Central memory CD4-positive, alpha-beta T cell (primary cell): ENCODE results near the gene FAM193A.
"Not testable (repeated sequence)": the region's sequence is repeated elsewhere in the genome, so short reads cannot be mapped to it uniquely, and the experiment has no call there.

Source experiments
- DNase-seq: peaks from one replicate; pipeline ENCODE4 v3.0.0; 2022

Gene FAM193A

DNA sequence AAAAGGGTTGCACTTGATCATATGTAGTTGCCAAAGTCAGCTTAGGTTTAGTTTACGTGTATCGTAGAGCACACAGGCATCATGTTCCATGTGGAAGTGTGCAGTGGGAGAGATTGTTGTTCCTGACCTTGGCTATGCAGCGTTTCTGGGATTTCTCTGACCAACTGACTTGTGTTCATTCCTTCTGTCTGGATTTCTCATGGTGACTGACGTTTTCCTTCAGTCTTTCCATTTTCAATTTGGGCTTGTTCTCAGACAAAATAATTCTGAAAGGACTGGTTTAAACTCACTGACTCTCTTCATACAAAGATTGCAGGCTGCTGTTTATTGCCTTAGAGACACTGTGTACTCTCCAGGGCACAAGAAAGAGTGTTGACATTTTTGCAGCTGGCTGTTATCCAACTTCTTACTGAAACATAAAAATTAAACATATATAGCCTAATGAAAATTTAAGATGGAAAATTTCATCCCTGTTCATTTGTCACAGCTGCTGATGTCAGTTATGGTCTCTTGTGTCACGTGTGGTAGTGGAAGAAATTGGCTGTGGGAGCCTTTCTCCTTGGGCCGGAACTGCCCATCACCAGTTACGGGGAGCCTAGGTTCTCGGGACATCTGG, 124.3 kb downstream of the FAM193A start:
- DNase-seq, result no peak

DNA sequence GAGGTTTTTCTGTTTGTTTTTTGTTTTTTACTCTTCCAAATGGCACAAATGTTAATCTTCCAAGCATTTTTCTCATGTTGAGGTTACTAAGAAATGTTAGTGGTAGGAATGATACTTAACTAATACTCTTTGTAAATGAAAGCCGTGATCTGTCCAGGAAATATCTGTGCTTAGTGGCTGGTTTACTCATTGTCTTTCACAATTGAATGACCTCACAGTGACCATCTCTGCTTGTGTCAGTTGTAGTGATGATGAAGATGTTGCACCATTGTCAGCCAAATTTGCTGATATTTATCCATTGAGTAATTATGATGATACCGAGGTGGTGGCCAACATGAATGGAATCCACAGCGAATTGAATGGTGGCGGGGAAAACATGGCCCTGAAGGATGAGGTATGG, 126.2 kb downstream of the FAM193A start:
- no peak for DNase-seq

DNA sequence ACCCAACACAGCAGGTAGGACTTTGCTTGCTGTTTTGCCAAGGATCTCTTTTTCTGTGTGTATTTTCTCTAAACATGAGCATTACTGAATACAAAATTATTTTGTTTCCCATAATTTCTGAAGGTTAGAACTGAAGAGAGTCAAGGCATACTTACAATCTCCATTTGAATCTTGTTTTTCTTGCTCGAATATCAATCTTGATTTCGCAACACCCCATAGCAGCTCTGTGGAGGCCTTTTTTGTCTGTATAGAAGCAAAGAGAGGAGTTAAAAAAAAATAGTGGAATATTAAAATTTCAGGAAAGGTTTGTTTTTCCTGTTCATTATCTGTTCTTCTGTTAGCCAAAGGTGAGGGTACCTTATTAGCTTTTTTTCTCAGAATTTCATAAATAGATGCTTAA, 126.8 kb downstream of the FAM193A start:
- DNase-seq, result no peak

DNA sequence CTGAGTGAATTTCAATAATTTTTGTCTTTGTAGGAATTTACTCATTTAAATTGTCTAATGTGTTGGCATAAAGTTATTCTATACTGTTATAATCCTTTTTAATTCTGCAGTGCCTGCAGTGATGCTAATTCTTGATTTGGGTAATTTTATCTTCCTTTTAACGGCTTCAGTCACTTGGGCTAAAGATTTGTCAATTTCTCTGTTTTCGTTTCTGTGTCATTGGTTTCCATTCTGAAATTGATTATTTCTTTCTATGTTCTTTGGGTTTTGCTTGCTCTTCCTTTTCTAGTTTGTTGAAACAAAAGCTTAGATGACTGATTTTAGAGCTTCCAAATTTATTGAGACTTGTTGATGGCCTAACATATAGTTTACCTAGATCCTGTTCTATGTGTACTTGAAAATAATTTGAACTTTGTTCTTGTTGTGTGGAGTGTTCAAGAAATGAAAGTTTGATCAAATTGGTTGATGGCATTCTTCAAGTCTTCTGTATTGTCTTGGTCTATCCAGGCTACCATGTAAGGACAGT, 130.3 kb downstream of the FAM193A start:
- no peak for DNase-seq

DNA sequence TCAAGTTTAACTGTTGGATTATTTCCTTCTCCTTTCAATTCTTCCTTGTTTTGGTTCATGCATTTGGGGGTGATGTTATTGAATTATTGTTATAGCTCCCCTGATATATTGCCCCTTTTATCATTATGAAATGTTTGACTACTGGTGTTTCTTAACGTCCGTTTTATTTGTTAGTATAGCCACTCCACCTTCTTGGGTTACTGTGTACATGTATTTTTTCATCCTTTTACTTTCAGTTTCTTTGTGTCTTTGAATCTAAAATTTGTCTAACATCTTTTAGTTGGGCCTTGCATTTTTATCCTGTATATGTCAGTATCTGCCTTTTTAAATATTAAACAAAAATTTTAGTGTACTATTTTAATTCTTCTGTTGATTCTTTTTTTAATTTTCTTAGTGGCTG, 131.0 kb downstream of the FAM193A start:
- DNase-seq, result no peak

DNA sequence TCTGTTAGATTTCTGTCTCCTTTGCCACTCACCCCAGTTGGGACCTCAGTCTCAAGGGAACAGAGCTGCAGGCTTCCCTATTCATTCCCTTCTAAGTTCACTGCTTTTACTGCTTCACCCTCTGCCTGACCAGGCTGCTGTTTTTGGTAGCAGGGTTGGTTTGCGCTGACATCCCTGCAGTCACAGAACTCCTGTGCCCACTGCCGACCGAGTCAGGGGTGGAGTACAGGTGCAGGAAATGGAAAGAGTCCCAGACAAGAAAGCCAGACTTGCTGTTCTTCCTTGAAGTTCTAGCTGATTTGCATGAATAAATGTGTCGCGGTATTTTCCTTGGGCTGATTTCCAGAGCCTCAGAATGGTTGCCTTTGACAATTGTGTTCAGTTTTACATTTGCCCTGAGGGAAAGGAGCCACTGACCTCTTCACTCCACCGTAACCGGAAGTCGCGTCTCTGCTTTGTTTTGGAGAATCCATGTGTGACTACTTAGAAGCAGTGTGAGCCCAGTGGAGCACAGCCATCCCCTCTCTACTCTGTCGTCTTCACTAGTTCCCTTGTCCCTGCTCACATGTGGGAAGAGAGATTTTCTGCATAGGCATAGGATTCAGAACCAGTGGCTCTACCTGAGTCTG, 134.9 kb downstream of the FAM193A start:
- no peak for DNase-seq

DNA sequence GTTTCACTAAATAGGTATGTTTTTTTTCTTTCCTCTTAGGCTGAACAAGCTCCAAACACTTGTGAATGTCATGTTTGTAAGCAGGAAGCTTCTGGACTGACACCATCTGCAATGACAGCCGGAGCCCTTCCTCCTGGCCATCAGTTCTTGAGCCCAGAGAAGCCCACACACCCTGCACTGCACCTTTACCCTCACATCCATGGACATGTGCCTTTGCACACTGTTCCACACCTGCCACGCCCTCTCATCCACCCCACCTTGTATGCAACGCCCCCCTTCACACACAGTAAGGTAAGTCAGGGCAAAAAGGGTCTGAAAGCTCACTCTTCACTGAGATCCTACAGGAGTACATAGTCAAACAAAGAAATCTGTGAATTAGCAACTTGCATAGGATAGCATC, 135.6 kb downstream of the FAM193A start:
- no peak for DNase-seq

DNA sequence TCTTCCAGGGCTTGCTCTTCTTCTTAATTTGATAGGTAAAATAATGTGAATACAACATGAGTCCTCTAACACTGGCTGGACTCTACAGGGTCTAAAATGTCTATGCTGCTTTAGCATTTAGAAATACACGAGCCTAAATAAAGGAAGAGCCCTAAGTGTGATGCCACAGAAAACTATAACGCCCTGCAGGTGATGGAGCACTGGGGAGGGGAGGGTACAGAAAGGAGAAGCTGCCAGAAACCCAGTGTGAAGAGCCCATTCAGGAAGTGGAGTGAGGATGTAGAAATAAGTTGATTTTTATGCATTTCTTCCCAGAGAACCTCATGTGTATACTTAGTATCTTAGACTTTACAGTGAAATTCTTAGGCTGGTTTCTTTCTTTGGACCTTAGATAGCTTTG, 136.3 kb downstream of the FAM193A start:
- DNase-seq, result no peak

DNA sequence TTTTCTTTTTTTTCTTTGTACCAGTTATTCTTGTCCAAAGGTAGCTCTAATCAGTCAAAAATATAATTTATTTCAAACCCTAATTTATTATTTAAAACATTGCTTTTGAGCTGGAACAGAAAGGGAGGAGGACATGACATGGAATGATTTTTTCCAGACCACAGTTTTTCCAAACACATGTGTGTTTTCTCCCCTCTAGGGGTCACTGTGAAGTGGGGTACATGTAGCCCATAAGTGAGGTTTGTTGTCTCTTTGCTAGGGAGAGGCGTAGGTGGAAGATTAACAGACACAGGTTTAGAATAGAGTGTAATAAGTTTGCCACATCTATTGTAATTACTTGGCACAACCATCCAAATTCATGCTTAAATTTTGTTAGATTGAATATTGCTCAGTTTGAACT, 136.7 kb downstream of the FAM193A start:
- DNase-seq, result no peak

DNA sequence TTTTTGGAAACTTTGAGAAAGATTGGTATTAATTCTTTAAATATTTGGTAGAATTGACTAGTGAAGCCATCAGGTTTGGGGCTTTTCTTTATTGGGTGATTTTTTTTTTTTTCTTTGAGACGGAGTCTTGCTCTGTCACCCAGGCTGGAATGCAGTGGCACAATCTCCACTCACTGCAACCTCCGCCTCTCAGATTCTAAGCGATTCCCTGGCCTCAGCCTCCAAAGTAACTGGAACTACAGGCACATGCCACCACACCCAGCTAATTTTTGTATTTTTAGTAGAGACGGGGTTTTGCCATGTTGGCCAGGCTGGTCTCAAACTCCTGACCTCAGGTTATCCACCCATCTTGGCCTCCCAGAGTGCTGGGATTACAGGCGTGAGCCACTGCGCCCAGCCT, 143.3 kb downstream of the FAM193A start:
- DNase-seq, result not testable (repeated sequence)

DNA sequence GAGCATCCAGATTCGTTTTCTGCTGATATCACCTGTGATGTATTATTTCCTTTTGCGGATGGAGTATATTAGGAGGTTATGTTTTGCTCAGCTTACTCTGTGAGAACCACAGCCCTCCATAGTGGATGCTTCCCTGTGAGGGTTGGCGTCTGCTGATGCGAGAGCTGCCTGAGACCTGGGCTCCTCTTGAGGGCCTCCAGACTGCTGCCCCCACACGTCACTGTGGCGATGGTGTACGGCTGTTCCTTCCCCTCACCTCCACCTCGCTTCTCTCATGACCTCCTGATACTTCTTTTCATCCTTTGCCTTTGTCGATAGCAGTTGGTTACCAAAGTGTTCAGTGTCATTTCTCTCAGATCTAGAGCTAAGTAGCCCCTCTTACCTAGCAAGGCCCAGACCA, 148.0 kb downstream of the FAM193A start:
- no peak for DNase-seq

DNA sequence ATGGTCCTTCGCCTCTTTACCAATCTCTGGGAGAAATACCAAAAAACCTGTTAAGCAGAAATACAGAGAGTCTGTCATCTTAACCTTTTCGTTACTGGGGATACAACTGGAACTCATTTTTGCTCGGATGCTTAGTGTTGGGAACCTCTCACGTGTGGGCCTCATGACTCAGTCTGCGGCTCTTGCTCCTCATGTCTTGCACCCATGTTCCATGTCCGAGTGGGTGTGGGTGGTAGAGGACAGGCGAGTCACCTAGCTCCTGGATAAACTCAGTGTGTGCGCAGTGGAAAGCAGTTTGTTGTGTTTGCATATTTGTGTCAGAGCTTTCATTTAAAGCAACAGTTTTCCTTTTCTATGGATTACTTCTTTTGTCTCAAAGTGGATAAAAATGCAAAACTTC, 149.1 kb downstream of the FAM193A start:
- no peak for DNase-seq

DNA sequence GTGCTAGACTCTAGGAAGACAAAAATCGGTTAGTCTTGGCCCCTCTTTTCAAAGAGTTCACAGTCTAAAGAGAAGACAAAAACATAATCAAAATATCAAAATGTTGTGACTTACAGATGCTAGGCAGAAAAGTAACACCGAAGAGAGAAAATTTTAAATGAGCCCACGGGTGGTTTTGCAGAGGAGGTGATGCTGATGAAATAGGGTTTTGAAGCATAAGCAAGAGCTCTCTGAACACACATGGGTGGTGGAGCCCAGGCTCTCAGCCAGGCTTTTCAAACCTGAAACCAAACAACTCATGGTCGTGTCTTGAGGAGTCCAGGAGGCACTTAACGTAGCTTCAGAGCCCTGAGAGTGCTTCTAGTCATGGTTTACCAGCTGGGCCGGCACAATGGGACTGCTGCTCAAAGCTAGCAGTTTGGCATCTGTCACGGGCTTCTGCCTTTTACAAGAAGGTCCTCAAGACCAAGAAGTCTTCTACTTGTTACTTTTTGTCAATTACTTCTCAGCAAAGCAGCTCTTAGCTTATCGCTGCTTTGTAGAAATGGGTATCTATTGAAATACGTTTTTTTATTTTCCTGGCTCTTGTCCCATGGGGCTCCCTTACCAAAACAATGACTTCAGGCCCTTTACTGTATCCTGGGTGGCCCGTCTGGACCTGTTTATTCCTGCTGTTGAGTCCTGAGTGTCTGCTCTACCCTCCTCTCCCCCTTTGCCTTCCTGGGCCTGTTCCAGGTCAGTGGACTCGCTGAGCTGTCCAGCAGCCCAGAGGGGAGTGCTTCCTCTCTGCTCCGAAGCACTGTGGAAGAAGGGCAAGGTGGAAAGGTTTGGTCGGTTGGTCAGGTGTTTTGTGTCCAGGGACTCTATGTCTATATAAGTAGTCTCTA, 150.2 kb downstream of the FAM193A start:
- DNase-seq, result no peak

DNA sequence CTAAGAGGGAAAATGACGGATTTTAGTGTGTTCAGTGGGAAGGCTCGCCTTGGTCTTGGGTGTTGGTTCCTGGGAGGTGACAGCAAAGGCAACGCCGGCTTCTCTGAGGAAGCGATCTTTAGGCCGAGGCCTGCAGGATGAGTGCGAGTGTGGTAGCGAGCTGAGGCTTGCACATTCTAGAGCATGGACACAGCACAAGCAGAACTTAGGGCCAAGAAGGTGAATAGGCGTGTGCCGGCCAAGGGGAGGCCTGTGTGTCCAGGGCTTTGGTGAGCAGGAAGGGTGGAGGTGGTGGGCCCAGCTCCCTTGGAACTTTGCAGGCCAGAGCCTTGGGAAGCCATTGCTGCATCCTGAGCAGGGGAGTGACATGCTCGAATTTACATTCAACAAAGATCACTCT, 151.8 kb downstream of the FAM193A start:
- DNase-seq, result no peak

DNA sequence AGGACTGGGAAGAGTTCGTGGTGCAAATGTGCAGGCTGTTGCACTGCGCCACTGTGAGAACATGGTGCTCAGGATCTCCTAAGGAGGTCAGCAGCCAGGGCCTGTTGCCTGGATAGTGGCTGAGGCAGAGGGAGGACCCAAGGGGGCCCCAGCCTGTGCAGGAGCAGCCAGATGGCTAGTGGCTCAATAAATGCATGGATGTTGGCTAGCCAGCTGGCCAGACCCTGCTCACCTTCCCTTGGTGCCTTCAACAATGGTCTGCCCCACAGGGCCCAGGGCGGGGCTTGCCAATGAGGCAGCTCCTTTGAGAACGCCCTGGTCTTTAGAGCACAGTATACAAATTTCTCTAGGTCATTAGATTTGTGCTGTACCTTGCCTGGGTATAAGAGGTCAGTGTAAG, 152.2 kb downstream of the FAM193A start:
- no peak for DNase-seq

DNA sequence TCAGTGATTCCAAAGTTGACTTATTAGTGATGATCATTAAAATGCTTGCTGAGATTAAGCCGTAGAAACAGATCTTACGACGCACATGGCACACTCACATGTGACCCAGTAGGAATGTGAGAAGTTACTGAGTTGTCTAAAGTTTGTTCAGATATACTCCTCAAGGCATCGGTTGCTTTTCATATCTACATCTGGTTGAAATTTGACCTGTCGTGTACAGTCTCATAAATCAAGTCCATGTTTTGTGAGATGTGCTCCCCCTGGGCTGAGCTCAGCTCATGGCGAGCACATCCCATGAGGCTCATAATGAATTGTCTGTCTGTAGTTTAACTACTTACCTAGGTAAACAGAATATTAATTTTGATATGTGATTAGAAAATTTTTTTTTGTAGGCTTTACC, 152.7 kb downstream of the FAM193A start:
- no peak for DNase-seq

DNA sequence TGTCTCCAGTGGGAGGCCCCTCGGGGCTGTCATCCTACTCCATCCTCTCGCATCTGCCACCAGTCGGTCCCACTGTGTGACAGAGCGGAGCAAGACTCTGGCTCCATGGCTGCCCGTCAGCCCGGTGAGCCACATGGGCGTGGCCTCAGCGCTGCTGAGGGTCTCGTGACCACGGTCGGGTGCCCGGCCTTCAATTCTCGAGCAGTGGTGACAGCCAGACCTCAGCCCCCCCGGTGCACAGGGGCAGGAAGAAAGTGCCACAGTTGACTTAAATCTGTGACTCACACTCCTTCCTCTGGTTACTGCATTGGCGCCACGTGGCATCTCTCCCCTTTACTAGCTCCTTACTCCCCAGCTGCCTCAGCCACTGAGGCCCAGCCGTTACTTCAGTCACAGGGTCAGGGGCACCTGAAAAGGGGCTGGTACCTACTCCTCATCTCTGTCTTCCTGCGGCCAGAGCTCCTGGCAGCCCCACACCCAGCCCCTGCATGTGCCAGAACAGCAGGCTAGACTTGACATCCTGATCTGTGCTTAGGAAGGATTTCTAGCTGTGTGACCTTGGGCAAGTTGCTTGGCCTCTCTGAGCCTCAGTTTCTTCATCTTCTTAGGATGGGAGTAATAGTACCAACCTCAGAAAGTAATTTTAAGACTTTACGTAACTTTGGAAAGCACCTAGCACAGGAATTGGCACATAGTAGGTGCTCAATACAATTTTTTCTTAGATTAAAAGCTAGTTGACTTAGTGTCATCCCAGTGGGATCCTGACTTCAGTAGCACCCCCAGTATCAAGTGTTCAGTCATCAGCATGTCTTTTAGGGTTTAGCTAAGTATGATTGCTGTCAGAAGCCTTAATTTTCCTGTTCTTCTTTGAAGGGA, 153.6 kb downstream of the FAM193A start:
- DNase-seq, result no peak

DNA sequence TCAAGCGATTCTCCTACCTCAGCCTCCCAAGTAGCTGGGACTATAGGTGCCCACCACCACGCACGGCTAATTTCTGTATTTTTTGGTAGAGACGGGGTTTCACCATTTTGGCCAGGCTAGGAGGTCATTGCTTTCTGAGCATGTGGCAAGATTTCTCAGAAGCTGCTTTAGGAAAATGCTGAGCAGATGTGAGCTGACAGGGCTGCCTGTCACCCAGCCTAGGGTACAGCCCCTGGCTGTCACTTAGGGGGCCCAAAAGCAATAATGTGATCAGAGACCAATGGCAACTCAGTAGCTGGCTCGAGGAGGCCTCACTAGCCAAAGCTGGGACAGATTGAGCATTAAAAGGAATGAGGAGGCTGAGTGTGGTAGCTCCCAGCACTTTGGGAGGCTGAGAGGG, 154.9 kb downstream of the FAM193A start:
- DNase-seq, result no peak

DNA sequence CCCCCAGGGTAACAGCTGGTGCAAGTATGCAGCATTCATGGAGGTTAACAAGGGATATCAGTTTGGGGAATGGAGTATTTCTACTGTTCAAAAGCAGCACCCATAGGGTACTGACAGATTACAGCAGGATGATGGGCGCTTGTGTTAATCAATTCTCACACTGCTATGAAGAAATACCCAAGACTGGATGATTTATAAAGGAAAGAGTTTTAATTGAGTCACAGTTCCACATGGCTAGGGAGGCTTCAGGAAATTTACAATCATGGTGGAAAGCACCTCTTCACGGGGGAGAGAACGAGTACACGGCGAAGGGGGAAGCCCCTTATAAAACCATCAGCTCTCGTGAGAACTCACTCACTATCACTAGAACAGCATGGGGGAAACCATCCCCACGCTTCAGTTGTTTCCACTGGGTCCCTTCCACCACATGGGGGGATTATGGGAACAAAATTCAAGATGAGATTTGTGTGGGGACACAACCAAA, 155.5 kb downstream of the FAM193A start:
- DNase-seq, result no peak

DNA sequence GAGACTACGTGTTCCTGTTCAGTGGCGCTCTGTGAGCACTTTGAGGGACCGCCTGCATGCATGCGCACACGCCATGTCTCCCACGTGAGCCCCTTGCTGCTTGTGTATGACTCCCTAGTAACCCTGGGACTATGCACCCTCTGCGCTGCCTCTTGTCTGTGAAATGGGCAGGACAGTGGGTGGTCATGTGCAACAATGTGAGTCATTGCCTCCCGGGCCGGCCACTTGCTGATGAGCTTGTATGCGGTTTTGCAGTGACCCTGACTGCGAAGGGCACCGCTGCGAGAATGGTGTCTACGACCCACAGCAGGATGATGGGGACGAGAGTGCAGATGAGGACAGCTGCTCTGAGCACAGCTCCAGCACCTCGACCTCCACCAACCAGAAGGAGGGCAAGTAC, 158.2 kb downstream of the FAM193A start:
- DNase-seq, result no peak

DNA sequence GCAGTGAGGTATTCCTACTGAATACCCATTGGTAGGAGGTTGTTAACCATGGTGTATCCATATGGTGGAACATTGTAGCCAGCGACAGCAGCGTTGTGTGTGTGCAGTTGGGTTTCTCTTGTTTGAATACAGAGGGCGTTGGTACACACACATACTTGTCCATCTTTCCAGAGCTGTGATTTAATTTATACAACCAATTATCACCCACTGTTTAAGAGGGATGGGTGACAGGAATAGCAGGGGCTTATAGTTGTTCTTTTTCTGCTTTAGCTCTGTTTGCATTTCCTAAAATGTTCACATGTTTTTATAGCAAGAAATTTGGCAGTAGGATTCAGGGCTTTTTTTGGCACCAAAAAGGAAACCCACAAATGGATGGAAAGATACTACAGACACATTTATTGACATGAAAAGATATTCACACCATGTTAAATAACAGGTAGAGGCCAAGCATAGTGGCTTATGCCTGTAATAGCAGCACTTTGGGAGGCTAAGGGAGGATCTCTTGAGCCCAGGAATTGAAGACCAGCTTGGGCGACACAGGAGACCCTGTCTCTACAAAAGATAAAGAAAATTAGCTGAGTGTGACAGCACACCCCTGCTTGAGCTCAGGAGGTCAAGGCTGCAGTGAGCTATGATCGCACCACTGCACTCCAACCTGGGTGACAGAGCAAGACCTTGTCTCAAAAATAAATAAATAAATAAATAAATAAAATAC, 159.1 kb downstream of the FAM193A start:
- no peak for DNase-seq

DNA sequence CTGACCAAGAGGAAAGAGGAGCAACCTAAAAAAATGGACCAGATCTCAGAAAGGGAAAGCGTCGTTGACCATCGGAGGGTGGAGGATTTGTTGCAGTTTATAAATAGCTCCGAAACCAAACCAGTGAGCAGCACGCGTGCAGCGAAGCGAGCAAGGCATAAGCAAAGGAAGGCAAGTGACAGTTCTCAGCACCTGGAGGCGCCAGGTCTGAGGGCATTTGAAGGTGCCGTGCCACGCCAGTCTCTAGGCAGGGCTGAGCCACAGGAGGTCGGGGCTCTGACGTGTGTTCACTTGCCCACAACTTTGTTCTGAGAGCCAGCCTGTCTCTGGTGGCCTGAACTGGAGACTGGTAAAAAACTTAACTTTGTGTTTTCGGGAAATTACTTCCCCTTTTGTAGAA, 160.0 kb downstream of the FAM193A start:
- no peak for DNase-seq
